BLaER1 treated with 17β-estradiol and CSF1 and Interleukin-3, amounts not matched to agents 10 nM and 100 nM (cell line): ENCODE measurements around the gene GOLPH3.

Experiments
- H3K27ac ChIP-seq, 11 experiments: shearing (Covaris generic); formaldehyde crosslinking; 2 replicates each; pipeline ENCODE4 v1.8.1; 2022
- H3K27me3 ChIP-seq, 11 experiments: shearing (Covaris generic); formaldehyde crosslinking; 2 replicates each; pipeline ENCODE4 v1.8.1; 2022
- H3K36me3 ChIP-seq, 11 experiments: shearing (Covaris generic); formaldehyde crosslinking; 2 replicates each; pipeline ENCODE4 v1.8.1; 2022
- H3K4me1 ChIP-seq, 10 experiments: shearing (Covaris generic); formaldehyde crosslinking; 2 replicates each; pipeline ENCODE4 v1.8.1; 2022
- H3K4me2 ChIP-seq, 11 experiments: shearing (Covaris generic); formaldehyde crosslinking; 2 replicates each; pipeline ENCODE4 v1.8.1; 2022
- H3K4me3 ChIP-seq, 10 experiments: shearing (Covaris generic); formaldehyde crosslinking; 2 replicates each; pipeline ENCODE4 v1.8.1; 2022
- H3K9ac ChIP-seq, 11 experiments: shearing (Covaris generic); formaldehyde crosslinking; 2 replicates each; pipeline ENCODE4 v1.8.1; 2022
- H3K9me3 ChIP-seq, 11 experiments: shearing (Covaris generic); formaldehyde crosslinking; replicated peaks in 1 of 11; 2 replicates each; pipeline ENCODE4 v1.8.1; 2022
- H4K20me1 ChIP-seq, 11 experiments: shearing (Covaris generic); formaldehyde crosslinking; 2 replicates each; pipeline ENCODE4 v1.8.1; 2022
- Cebpa-rat ChIP-seq, 11 experiments: shearing (Covaris generic); IDR thresholded peaks; 2 replicates each; pipeline ENCODE4 v1.8.1; 2022

The GOLPH3 gene

DNA sequence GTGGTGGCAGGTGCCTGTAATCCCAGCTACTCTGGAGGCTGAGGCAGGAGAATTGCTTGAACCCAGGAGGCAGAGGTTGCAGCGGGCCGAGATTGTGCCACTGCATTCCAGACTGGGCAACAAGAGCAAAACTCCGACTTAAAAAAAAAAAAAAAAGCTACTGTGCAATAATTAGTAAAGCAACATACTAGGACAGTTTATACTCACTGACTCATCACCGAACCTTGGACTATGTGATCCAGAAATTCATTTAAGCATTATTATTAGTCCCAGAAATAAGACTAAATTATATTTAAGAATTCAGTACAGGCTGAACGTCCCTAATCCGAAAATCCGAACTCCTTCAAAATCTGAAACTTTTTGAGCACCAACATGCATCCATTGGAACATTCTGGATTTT, 37.8 kb downstream of the GOLPH3 start:
- Histone ChIP-seq H3K9ac (no peak overlapping the region), H3K4me1 (peaks cover 0 to 11% (median 0%) of the 10 kb centered on the region in 10 experiments; a peak in 1 of 20 replicates), H3K4me3 (no peak overlapping the region), H3K27me3 (no peaks in the 10 kb centered on the region), H3K27ac (no peak overlapping the region), H4K20me1 (peaks cover 39 to 100% (median 91%) of the 10 kb centered on the region in 11 experiments; a peak in 21 of 22 replicates), H3K4me2 (no peak overlapping the region), H3K36me3 (peaks cover 89 to 100% (median 95%) of the 10 kb centered on the region in 11 experiments), H3K9me3 (no peaks in the 10 kb centered on the region)
- no peak for TF ChIP-seq Cebpa-rat (IDR thresholded peaks at IDR 0.05)

DNA sequence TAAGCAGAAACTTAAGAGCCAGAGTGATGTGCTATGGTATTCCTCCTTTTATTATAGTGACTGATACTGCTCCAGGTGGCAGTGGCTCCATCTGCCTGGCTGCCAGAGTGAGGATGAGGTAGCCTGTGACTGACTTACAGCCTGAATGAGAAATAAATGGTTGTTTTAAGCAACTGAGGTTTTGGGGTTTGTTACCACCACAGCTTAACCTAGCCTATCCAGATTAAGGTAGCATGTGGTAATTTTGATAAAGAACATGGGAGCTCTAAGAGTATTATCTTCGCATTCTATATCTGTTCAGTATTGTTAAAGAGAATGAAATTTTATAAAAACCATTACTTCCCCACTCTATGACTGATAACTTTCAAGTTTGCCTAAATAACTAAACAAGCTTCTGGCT, 39.0 kb downstream of the GOLPH3 start:
- H3K4me3 ChIP-seq: no peak overlapping the region
- H3K4me1 ChIP-seq: peaks cover 0 to 11% (median 0%) of the 10 kb centered on the region in 10 experiments; a peak in 1 of 20 replicates
- TF ChIP-seq Cebpa-rat (IDR thresholded peaks at IDR 0.05): no peak
- peaks cover 89 to 100% (median 95%) of the 10 kb centered on the region in 11 experiments for H3K36me3 ChIP-seq
- no peak overlapping the region for H3K4me2 ChIP-seq
- no peak overlapping the region for H3K9ac ChIP-seq
- H4K20me1 ChIP-seq: peaks cover 31 to 100% (median 90%) of the 10 kb centered on the region in 11 experiments; a peak in 21 of 22 replicates
- H3K27ac ChIP-seq: no peak overlapping the region
- H3K9me3 ChIP-seq: no peaks in the 10 kb centered on the region
- no peaks in the 10 kb centered on the region for H3K27me3 ChIP-seq

DNA sequence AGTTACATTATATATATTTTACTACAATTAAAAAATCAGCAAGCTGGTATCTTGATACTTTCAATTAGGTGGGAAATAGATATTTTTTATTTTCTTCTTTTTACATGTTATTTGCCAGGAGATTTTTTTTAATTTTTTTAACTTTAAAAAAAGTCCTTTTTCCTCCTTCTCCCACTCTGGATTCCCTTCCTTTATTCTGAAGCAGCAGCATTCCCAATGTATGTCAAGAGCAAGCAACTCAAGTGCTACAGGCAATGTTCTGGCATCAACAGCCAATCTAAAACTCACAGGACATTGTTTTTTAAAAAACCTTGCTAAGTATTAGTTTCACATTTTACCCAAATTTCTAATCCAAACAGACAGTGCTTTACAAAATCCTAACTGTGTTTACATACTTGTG, 41.4 kb downstream of the GOLPH3 start:
- no peaks in the 10 kb centered on the region for H3K9me3 ChIP-seq
- H3K9ac ChIP-seq: no peak overlapping the region
- no peak overlapping the region for H3K4me2 ChIP-seq
- H3K27ac ChIP-seq: no peak overlapping the region
- H3K36me3 ChIP-seq: peaks cover 90 to 100% (median 96%) of the 10 kb centered on the region in 11 experiments
- peaks cover 24 to 100% (median 86%) of the 10 kb centered on the region in 11 experiments; a peak in 20 of 22 replicates for H4K20me1 ChIP-seq
- no peaks in the 10 kb centered on the region; a peak in 1 of 20 replicates for H3K4me1 ChIP-seq
- TF ChIP-seq Cebpa-rat (IDR thresholded peaks at IDR 0.05): no peak
- no peak overlapping the region for H3K4me3 ChIP-seq
- no peaks in the 10 kb centered on the region for H3K27me3 ChIP-seq

DNA sequence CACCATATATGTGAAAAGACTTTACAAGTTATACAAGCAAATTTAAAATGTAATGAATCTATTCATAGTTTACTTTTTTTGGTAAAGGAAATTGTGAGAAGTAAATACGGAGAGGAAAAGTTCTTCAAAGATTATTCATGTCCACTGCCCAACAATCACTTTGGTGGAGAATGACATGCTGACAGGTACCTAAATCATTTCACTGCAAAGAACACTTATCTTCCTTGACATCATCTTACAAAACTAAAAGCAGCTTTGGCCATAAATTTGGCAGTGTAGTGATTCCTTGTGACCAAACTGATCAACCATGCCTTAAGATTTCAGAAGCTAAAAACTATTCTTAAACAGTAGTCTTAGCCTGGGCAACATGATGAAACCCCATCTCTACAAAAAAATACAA, 42.5 kb downstream of the GOLPH3 start:
- Histone ChIP-seq H3K27ac (no peak overlapping the region), H4K20me1 (peaks cover 23 to 100% (median 84%) of the 10 kb centered on the region in 11 experiments; a peak in 20 of 22 replicates), H3K9me3 (no peaks in the 10 kb centered on the region), H3K4me2 (no peak overlapping the region), H3K4me3 (no peak overlapping the region), H3K27me3 (no peaks in the 10 kb centered on the region), H3K36me3 (peaks cover 92 to 100% (median 99%) of the 10 kb centered on the region in 11 experiments), H3K9ac (no peak overlapping the region), H3K4me1 (peaks cover 0 to 4% (median 0%) of the 10 kb centered on the region in 10 experiments; a peak in 2 of 20 replicates)
- TF ChIP-seq Cebpa-rat (IDR thresholded peaks at IDR 0.05): no peak

DNA sequence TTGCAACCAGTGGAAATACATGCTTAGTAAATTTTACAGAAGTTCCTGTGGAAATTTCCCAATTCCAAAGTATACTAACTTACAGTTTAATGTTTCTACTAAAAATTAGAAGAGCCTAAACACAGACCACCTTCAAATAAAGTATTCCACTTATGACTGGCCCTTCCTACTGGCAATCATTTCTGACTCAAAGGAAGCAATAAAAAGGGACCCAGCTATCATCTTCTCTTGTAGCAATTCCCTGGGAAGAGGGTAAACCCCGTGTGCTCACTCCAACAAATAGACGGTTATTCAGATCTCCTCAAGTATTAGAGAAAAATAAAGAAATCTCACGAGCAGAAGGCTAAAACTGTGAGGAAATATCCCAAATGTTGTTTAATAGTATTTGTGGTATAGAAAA, 43.3 kb downstream of the GOLPH3 start:
- Histone ChIP-seq H3K4me2 (no peak overlapping the region), H3K9ac (no peak overlapping the region), H3K27me3 (no peaks in the 10 kb centered on the region), H3K4me1 (peaks cover 0 to 12% (median 0%) of the 10 kb centered on the region in 10 experiments; a peak in 3 of 20 replicates), H3K36me3 (peaks cover 92 to 100% (median 99%) of the 10 kb centered on the region in 11 experiments), H3K9me3 (no peaks in the 10 kb centered on the region; a peak in 1 of 22 replicates), H3K4me3 (no peak overlapping the region), H3K27ac (no peak overlapping the region), H4K20me1 (peaks cover 21 to 100% (median 79%) of the 10 kb centered on the region in 11 experiments; a peak in 20 of 22 replicates)
- no peak for TF ChIP-seq Cebpa-rat (IDR thresholded peaks at IDR 0.05)

DNA sequence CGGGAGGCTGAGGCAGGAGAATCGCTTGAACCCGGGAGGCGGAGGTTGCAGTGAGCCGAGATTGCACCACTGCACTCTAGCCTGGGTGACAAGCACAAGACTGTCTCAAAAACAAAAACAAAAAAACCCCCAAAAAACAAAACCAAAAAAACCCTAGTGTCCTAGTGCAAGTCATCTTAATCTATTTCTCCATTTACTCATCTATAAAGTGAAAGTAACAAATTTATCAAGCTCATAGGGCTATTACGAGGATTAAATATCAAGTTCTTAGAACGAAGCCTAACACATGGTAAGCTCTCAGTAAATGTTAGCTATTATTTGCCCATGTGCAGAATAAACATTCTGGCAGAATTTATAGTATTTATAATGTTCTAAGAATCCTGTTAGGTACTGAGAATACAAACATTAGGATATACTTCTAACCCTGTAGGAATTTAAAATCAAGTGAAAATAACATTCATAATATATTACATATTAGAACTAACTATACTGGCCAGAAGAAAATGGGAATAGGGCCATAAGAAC, 45.0 kb downstream of the GOLPH3 start:
- TF ChIP-seq Cebpa-rat (IDR thresholded peaks at IDR 0.05): no peak
- peaks cover 90 to 100% (median 98%) of the 10 kb centered on the region in 11 experiments for H3K36me3 ChIP-seq

DNA sequence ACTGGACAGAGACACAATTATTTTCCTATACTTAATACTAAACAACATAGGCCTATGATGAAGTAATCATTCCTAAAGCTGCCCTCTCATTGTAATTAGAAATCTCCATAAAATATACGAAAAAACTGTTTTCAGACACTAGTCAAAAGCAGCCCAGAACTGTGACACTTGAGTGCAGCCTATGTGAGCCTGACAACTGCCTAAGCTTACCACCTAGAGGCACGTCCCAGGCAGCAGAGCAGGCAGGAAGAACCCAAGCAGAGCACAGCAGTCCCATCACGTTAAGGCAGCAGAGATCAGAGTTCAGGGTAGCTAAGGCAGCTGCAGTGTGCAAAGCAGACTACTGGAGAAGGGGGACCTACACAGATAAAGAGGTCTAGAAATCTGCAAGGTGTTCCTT, 46.4 kb downstream of the GOLPH3 start:
- Histone ChIP-seq H3K4me1 (peaks cover 0 to 20% (median 0%) of the 10 kb centered on the region in 10 experiments; a peak in 3 of 20 replicates), H3K36me3 (peaks cover 90 to 100% (median 98%) of the 10 kb centered on the region in 11 experiments), H3K4me2 (no peak overlapping the region), H4K20me1 (peaks cover 8 to 100% (median 69%) of the 10 kb centered on the region in 11 experiments; a peak in 20 of 22 replicates), H3K9me3 (no peaks in the 10 kb centered on the region; a peak in 1 of 22 replicates), H3K9ac (no peak overlapping the region), H3K4me3 (no peak overlapping the region), H3K27me3 (no peaks in the 10 kb centered on the region), H3K27ac (no peak overlapping the region)
- TF ChIP-seq Cebpa-rat (IDR thresholded peaks at IDR 0.05): no peak

More for the DNA sequence above, 45.0 kb downstream of the GOLPH3 start:
- H3K4me1 ChIP-seq: peaks cover 0 to 19% (median 0%) of the 10 kb centered on the region in 10 experiments; a peak in 3 of 20 replicates
- no peak overlapping the region for H3K27ac ChIP-seq
- H3K9me3 ChIP-seq: no peaks in the 10 kb centered on the region; a peak in 1 of 22 replicates
- H3K4me3 ChIP-seq: no peak overlapping the region
- peaks cover 14 to 100% (median 69%) of the 10 kb centered on the region in 11 experiments; a peak in 20 of 22 replicates for H4K20me1 ChIP-seq
- no peak overlapping the region for H3K9ac ChIP-seq
- no peaks in the 10 kb centered on the region for H3K27me3 ChIP-seq
- H3K4me2 ChIP-seq: no peak overlapping the region

DNA sequence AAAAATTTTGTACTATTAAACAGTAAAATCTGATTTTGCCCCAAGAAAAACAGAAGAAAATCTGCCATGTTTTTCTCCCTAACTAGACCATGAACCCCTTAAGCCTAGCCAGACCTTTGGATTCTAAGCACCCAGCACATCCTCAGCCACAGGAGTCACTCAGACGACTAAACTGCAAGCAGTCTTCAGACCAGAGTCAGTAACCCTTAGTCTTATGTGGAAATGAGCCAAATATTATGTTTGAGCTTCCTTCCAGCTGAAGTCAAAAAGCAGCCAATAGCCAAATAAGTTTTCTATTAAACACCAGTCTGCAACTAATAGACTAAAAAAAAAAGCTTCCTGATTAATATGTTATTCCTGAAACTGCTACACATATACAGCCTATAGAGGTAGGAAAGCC, 47.4 kb downstream of the GOLPH3 start:
- Histone ChIP-seq H4K20me1 (peaks cover 6 to 100% (median 73%) of the 10 kb centered on the region in 11 experiments; a peak in 20 of 22 replicates), H3K9me3 (no peaks in the 10 kb centered on the region; a peak in 1 of 22 replicates)
- TF ChIP-seq Cebpa-rat (IDR thresholded peaks at IDR 0.05): no peak

DNA sequence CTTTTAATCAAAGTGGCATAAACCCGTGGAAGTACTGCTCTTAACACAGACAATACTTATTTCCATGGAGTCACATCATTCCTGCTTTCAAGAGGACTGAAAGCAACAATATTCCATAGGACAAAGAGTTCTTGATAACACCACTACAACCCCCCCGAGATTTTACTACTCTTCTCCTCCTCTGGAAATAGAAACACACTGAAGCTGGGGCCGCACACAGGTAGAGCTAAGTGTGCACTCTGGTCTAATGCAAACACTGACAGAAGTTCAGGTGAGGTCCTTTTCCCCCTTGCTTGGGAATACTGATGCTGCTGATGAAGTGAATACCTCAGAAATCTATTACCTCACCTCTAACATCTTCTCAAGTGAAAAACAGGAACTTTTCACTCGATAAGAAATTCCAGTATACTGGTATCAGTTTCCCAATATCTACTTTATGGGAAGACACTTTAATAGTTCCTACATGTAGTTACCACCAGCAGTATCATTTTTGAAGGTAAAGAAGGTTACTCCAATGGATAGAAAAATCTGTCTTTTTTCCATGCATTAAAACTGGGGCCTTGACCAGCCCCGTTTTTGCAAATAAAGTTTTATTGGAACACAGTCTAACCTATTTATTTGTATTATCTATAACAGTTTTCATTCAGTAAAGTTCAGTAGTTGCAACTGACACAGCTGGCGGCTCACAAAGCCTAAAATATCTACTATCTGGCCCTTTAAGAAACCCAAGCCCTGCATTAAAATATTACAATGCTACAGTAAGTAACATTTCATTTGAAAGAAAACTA, 50.0 kb downstream of the GOLPH3 start:
- Histone ChIP-seq H3K4me3 (no peak overlapping the region), H3K4me1 (peaks cover 0 to 20% (median 0%) of the 10 kb centered on the region in 10 experiments; a peak in 2 of 20 replicates), H3K4me2 (no peak overlapping the region), H3K9me3 (no peaks in the 10 kb centered on the region; a peak in 1 of 22 replicates), H3K9ac (no peak overlapping the region), H3K36me3 (peaks cover 93 to 100% (median 99%) of the 10 kb centered on the region in 11 experiments), H3K27ac (no peak overlapping the region), H4K20me1 (peaks cover 4 to 99% (median 52%) of the 10 kb centered on the region in 11 experiments; a peak in 20 of 22 replicates), H3K27me3 (no peaks in the 10 kb centered on the region)
- TF ChIP-seq Cebpa-rat (IDR thresholded peaks at IDR 0.05): no peak

More for the DNA sequence above, 47.4 kb downstream of the GOLPH3 start:
- H3K4me3 ChIP-seq: no peak overlapping the region
- H3K27ac ChIP-seq: no peak overlapping the region
- H3K4me2 ChIP-seq: no peak overlapping the region
- peaks cover 93 to 100% (median 99%) of the 10 kb centered on the region in 11 experiments for H3K36me3 ChIP-seq
- H3K27me3 ChIP-seq: no peaks in the 10 kb centered on the region
- no peak overlapping the region for H3K9ac ChIP-seq
- H3K4me1 ChIP-seq: peaks cover 0 to 20% (median 0%) of the 10 kb centered on the region in 10 experiments; a peak in 2 of 20 replicates
